ENCODE results near the gene CBLL1. TPM values are rescaled to one million over a fixed set of nuclear protein-coding genes. Genes with fewer than 3 reads are reported as not detected.

The CBLL1 gene
- total and polyA plus RNA-seq, 2 of the 13 experiments (the other 11 are each of a cell fraction or from before 2014, with no cell fraction given), result 8.8 to 10.5 TPM

GRCh38 chr7:107779647-107780099 is 35.7 kb downstream of the CBLL1 start (continued):
- TF ChIP-seq NONO (IDR thresholded peaks at IDR 0.05) (no peak), NONO (CRISPR knock-in tag; conservative IDR thresholded peaks at IDR 0.05) (peak; percentile 84), ZSCAN31 (CRISPR knock-in tag; IDR thresholded peaks at IDR 0.05; ENCODE audit: low read depth) (peak; percentile 86; the same call in 1 of the 2 replicates), ZNF639 (CRISPR knock-in tag; conservative IDR thresholded peaks at IDR 0.05) (no peak), ZNF878 (CRISPR knock-in tag; IDR thresholded peaks at IDR 0.05) (peak; percentile 97), MIXL1 (CRISPR knock-in tag; IDR thresholded peaks at IDR 0.05) (peak; percentile 99), YEATS2 (CRISPR knock-in tag; IDR thresholded peaks at IDR 0.05; ENCODE audit: borderline replicate concordance) (peak; percentile 83; the same call in 1 of the 2 replicates), MLX (CRISPR knock-in tag; IDR thresholded peaks at IDR 0.05) (peak; percentile 87), SNRNP70 (IDR thresholded peaks at IDR 0.05; ENCODE audit: low read depth, low read length) (no peak), MAFK (conservative IDR thresholded peaks at IDR 0.05 in 1 of 2, IDR thresholded peaks at IDR 0.05 in 1 of 2; ENCODE audit: low read length in 2 of 2) (peak; percentile 73 to 83), THAP7 (CRISPR knock-in tag; IDR thresholded peaks at IDR 0.05) (no peak), ZNF143 (CRISPR knock-in tag; IDR thresholded peaks at IDR 0.05) (no peak), ZNF362 (CRISPR knock-in tag; IDR thresholded peaks at IDR 0.05; ENCODE audit: borderline replicate concordance) (peak; percentile 76), ZNF101 (CRISPR knock-in tag; IDR thresholded peaks at IDR 0.05; ENCODE audit: borderline replicate concordance, low read depth) (0 out of 2 replicates have a peak, but pooled peaks have one; percentile 46), TOPORS (CRISPR knock-in tag; IDR thresholded peaks at IDR 0.05) (0 out of 2 replicates have a peak, but pooled peaks have one; percentile 64), MED8 (CRISPR knock-in tag; IDR thresholded peaks at IDR 0.05; ENCODE audit: insufficient replicate concordance) (peak; percentile 80), DPF2 (CRISPR knock-in tag; IDR thresholded peaks at IDR 0.05; ENCODE audit: borderline replicate concordance, low read depth) (peak; percentile 98; the same call in 1 of the 2 replicates), RXRA (CRISPR knock-in tag; IDR thresholded peaks at IDR 0.05) (peak; percentile 84; the same call in 1 of the 2 replicates), ZNF619 (CRISPR knock-in tag; IDR thresholded peaks at IDR 0.05) (no peak), RERE (CRISPR knock-in tag; IDR thresholded peaks at IDR 0.05; ENCODE audit: low read depth) (peak; percentile 95)

Data from HepG2 (cell line).